H1 (cell line): Measurements from ENCODE around the gene PCDH11Y. TPM values are rescaled to one million over a fixed set of nuclear protein-coding genes. Genes with fewer than 3 reads are reported as not detected.
"Not testable (repeated sequence)": the region's sequence is repeated elsewhere in the genome, so short reads cannot be mapped to it uniquely, and the experiment has no call there.

ENCODE experiments used
- CTCF ChIA-PET: fragments of 300-600 bp; sonication (Branson Sonifier 250); formaldehyde crosslinking; loops from one replicate; lab custom pipeline; 2021; ENCODE audit not compliant: partially characterized antibody; lab: Charles Lee
- POLR2A ChIA-PET: fragments of 300-600 bp; sonication (Branson Sonifier 250); formaldehyde crosslinking; loops from one replicate; lab custom pipeline; 2021; ENCODE audit warnings: inconsistent platforms; ENCODE audit not compliant: partially characterized antibody; lab: Charles Lee
- DNase-seq, 2 experiments: peaks; one replicate each; pipeline versions ENCODE4 v3.0.0 to v3.0.0-alpha.2; 2010 to 2022; ENCODE audit warnings: low spot score in 2 of 2, low read depth in 1 of 2, mixed read lengths in 1 of 2
- FAIRE-seq: peaks from 2 replicates; lab custom pipeline; 2011; peaks lifted over from hg19 to GRCh38; lab: Jason Lieb, UNC
- H2AFZ ChIP-seq: 2 replicates; pipeline ENCODE4 v1.8.1; 2012; ENCODE audit warnings: low read length, inconsistent platforms
- H2AK5ac ChIP-seq: 2 replicates; pipeline ENCODE4 v1.6.1; 2013; ENCODE audit warnings: low read depth, low read length
- H2BK120ac ChIP-seq: replicated peaks from 2 replicates; pipeline ENCODE3; 2013; ENCODE audit warnings: low read depth, low read length, inconsistent platforms
- H2BK12ac ChIP-seq: 2 replicates; pipeline ENCODE4 v1.6.1; 2013; ENCODE audit warnings: low read depth, low read length
- H2BK15ac ChIP-seq: 2 replicates; pipeline ENCODE4 v1.6.1; 2013; ENCODE audit warnings: low read length
- H2BK20ac ChIP-seq: 2 replicates; pipeline ENCODE4 v1.6.1; 2013; ENCODE audit warnings: low read length
- H2BK5ac ChIP-seq: 2 replicates; pipeline ENCODE4 v1.6.1; 2013; ENCODE audit warnings: low read depth, low read length
- H3K14ac ChIP-seq: 2 replicates; pipeline ENCODE4 v1.6.1; 2013; ENCODE audit warnings: inconsistent platforms; ENCODE audit not compliant: insufficient read length
- H3K18ac ChIP-seq: 2 replicates; pipeline ENCODE4 v1.6.1; 2013; ENCODE audit warnings: low read length; ENCODE audit errors: extremely low read depth
- H3K23ac ChIP-seq: 2 replicates; pipeline ENCODE4 v1.6.1; 2013; ENCODE audit warnings: inconsistent platforms; ENCODE audit not compliant: insufficient read length
- H3K23me2 ChIP-seq: 2 replicates; pipeline ENCODE4 v1.6.1; 2013; ENCODE audit warnings: low read depth, low read length
- H3K27ac ChIP-seq: 2 replicates; pipeline ENCODE4 v1.6.1; 2011; ENCODE audit warnings: low read depth, low read length, inconsistent platforms
- H3K27me3 ChIP-seq, 4 experiments: replicated peaks in 1 of 4; 1 replicate in 1 of 4; 2 replicates in 3 of 4; pipeline versions ENCODE4 v1.6.1 to v1.8.1; 2011 to 2013; ENCODE audit warnings: low read length in 3 of 4, mild to moderate bottlenecking in 3 of 4, inconsistent platforms in 2 of 4, mixed read lengths in 2 of 4, moderate library complexity in 1 of 4; ENCODE audit not compliant: control insufficient read depth in 3 of 4, insufficient read depth in 3 of 4; ENCODE audit errors: extremely low read depth in 1 of 4
- H3K36me3 ChIP-seq, 4 experiments: 2 replicates each; pipeline versions ENCODE4 v1.6.1 to v1.8.1; 2011 to 2013; ENCODE audit warnings: mild to moderate bottlenecking in 4 of 4, low read length in 3 of 4, moderate library complexity in 2 of 4, control low read depth in 1 of 4, inconsistent platforms in 1 of 4; ENCODE audit not compliant: insufficient read depth in 4 of 4, control insufficient read depth in 2 of 4
- H3K4ac ChIP-seq: replicated peaks from 2 replicates; pipeline ENCODE3; 2013; ENCODE audit warnings: low read length, low read depth, mixed read lengths, inconsistent platforms; ENCODE audit not compliant: insufficient read length
- H3K4me1 ChIP-seq, 4 experiments: replicated peaks in 1 of 4; 1 replicate in 1 of 4; 2 replicates in 3 of 4; pipeline versions ENCODE4 v1.6.1 to v1.8.1; 2011 to 2013; ENCODE audit warnings: low read length in 3 of 4, inconsistent platforms in 2 of 4, mixed read lengths in 1 of 4; ENCODE audit not compliant: insufficient read depth in 4 of 4, control insufficient read depth in 3 of 4
- H3K4me2 ChIP-seq, 2 experiments: 2 replicates each; pipeline versions ENCODE4 v1.6.1 to v1.8.1; 2011 to 2013; ENCODE audit warnings: low read depth in 2 of 2, low read length in 2 of 2, control low read depth in 1 of 2, inconsistent platforms in 1 of 2, mild to moderate bottlenecking in 1 of 2; ENCODE audit not compliant: insufficient read depth in 1 of 2
- H3K4me3 ChIP-seq, 4 experiments: fragments of 200-600, 300-600 bp in 1 of 4; sonication (generic), shearing (Covaris generic), sonication (Bioruptor Twin) in 1 of 4; 2 replicates each; pipeline versions ENCODE4 v1.5.1 to v1.8.1; 2011 to 2016; ENCODE audit warnings: low read length in 4 of 4, low read depth in 3 of 4, control low read depth in 2 of 4, inconsistent platforms in 2 of 4, mild to moderate bottlenecking in 2 of 4, mixed read lengths in 1 of 4, moderate library complexity in 1 of 4; ENCODE audit not compliant: insufficient read depth in 2 of 4; ENCODE audit errors: extremely low read depth in 1 of 4
- H3K56ac ChIP-seq: replicated peaks from 2 replicates; pipeline ENCODE3; 2013; ENCODE audit warnings: low read depth, mild to moderate bottlenecking, mixed read lengths, low read length, inconsistent platforms; ENCODE audit not compliant: insufficient read length
- H3K79me1 ChIP-seq: 2 replicates; pipeline ENCODE4 v1.6.1; 2013; ENCODE audit warnings: low read depth, low read length, control low read depth
- H3K79me2 ChIP-seq, 2 experiments: 2 replicates each; pipeline versions ENCODE4 v1.6.1 to v1.8.1; 2012 to 2013; ENCODE audit warnings: low read length in 2 of 2, mild to moderate bottlenecking in 2 of 2, inconsistent platforms in 1 of 2; ENCODE audit not compliant: insufficient read depth in 2 of 2, control insufficient read depth in 1 of 2
- H3K9ac ChIP-seq, 4 experiments: replicated peaks in 1 of 4; 1 replicate in 1 of 4; 2 replicates in 3 of 4; pipeline versions ENCODE4 v1.6.1 to v1.8.1; 2011 to 2013; ENCODE audit warnings: low read depth in 3 of 4, low read length in 3 of 4, control low read depth in 2 of 4, mild to moderate bottlenecking in 2 of 4, moderate library complexity in 2 of 4, inconsistent platforms in 1 of 4; ENCODE audit errors: extremely low read depth in 1 of 4
- H3K9me3 ChIP-seq, 2 experiments: 2 replicates each; pipeline versions ENCODE4 v1.6.1 to v1.8.1; 2012 to 2013; ENCODE audit warnings: mild to moderate bottlenecking in 2 of 2, moderate library complexity in 2 of 2, control low read depth in 1 of 2, inconsistent platforms in 1 of 2, low read depth in 1 of 2, low read length in 1 of 2, mixed read lengths in 1 of 2; ENCODE audit not compliant: insufficient read depth in 2 of 2
- H4K20me1 ChIP-seq, 2 experiments: replicated peaks in 1 of 2; 2 replicates each; pipeline versions ENCODE3 to v1.8.1; 2011 to 2013; ENCODE audit warnings: inconsistent platforms in 2 of 2, low read length in 2 of 2, mild to moderate bottlenecking in 1 of 2; ENCODE audit not compliant: insufficient read depth in 2 of 2, control insufficient read depth in 1 of 2
- H4K5ac ChIP-seq: 2 replicates; pipeline ENCODE4 v1.6.1; 2013; ENCODE audit warnings: low read length, low read depth, mixed read lengths, inconsistent platforms; ENCODE audit not compliant: insufficient read length
- H4K8ac ChIP-seq: 2 replicates; pipeline ENCODE4 v1.8.0; 2013; ENCODE audit warnings: mild to moderate bottlenecking, moderate library complexity, low read length, inconsistent platforms; ENCODE audit not compliant: insufficient read depth; ENCODE audit errors: extremely low read depth
- H4K91ac ChIP-seq: replicated peaks from 2 replicates; pipeline ENCODE3; 2013; ENCODE audit warnings: low read length, mixed read lengths, inconsistent platforms; ENCODE audit not compliant: insufficient read length
- WGBS, 2 experiments: shearing (Covaris generic) in 1 of 2; methylation state at CpG; one replicate each; pipeline versions ENCODE4 v1.1.6 to v1.1.7; 2013 to 2015; ENCODE audit warnings: low lambda C conversion rate in 2 of 2, mixed read lengths in 2 of 2, inconsistent platforms in 1 of 2, low coverage in 1 of 2, missing lambda C conversion rate in 1 of 2; ENCODE audit not compliant: insufficient replicate concordance in 2 of 2, insufficient coverage in 1 of 2, insufficient read length in 1 of 2; ENCODE audit errors: extremely low coverage in 1 of 2, missing lambda C conversion rate in 1 of 2; 5-methylcytosine and 5-hydroxymethylcytosine counted together
- polyA plus RNA-seq, 7 experiments: library from polyadenylated mRNA; depleted of rRNA in 3 of 7; stranded (reverse) in 5 of 7; unstranded in 2 of 7; fragments of >200 nt in 5 of 7; fragments of 200-250 nt in 2 of 7; gene quantifications; 1 replicate in 5 of 7; 2 replicates in 1 of 7; 4 replicates in 1 of 7; pipeline versions ENCODE4 v1.2.1 to v1.2.3, GENCODE V29; 2011 to 2013; ENCODE audit warnings: missing spikeins in 2 of 7, mixed read lengths in 2 of 7
- total RNA-seq: library from RNA; stranded (reverse); fragmentation: NEBNext Ultra II Directional; extraction: Animal tissue kit (Norgen Biotek cat#: 25700); gene quantifications from 2 replicates; pipeline ENCODE4 v1.2.1, GENCODE V29; 2021

PCDH11Y gene
- total and polyA plus RNA-seq, 2 of the 8 experiments (the other 6 are each of a cell fraction or from before 2014, with no cell fraction given) = 0.86 to 9.3 TPM

- H3K56ac ChIP-seq, H3K27ac ChIP-seq, H2BK15ac ChIP-seq, H3K18ac ChIP-seq, H3K36me3 ChIP-seq, H2AK5ac ChIP-seq, H2BK20ac ChIP-seq, H3K9me3 ChIP-seq, H3K27me3 ChIP-seq, H2BK120ac ChIP-seq, POLR2A ChIA-PET, H4K5ac ChIP-seq, H3K4me3 ChIP-seq, H4K8ac ChIP-seq, DNase-seq, H3K4me1 ChIP-seq, H2AFZ ChIP-seq, H2BK5ac ChIP-seq, CTCF ChIA-PET, H4K91ac ChIP-seq, H3K4me2 ChIP-seq, H3K9ac ChIP-seq, H3K23me2 ChIP-seq, H4K20me1 ChIP-seq, H3K79me2 ChIP-seq, H3K14ac ChIP-seq, H3K4ac ChIP-seq, H3K23ac ChIP-seq, H2BK12ac ChIP-seq, FAIRE-seq, H3K79me1 ChIP-seq: not testable (repeated sequence)
- WGBS, 2 experiments = no CpG with 5 or more reads among the region's 2 CpGs
Observed at GRCh38 chrY:5679265-5679664, 679.2 kb downstream of the PCDH11Y start.
